ENCODE measurements around the gene RPRD1B.

- TF ChIP-seq CTCF (IDR thresholded peaks at IDR 0.05) (no peak), POLR2A (IDR thresholded peaks at IDR 0.05) (no peak)
Measured at GRCh38 chr20:38012332-38012731, 21.2 kb upstream of the RPRD1B start.
